Neuronal stem cell (in vitro differentiated cells): ENCODE results near the gene KIF7.
"Not testable (repeated sequence)": the region's sequence is repeated elsewhere in the genome, so short reads cannot be mapped to it uniquely, and the experiment has no call there.

Experiments used
- DNase-seq: peaks from one replicate; pipeline ENCODE4 v3.0.0-alpha.2; 2013; ENCODE audit warnings: low spot score
- H2AFZ ChIP-seq: one replicate; pipeline ENCODE4 v1.6.1; 2013; ENCODE audit warnings: mild to moderate bottlenecking, low read length, inconsistent platforms
- H2AK5ac ChIP-seq: 2 replicates; pipeline ENCODE4 v1.6.1; 2013; ENCODE audit warnings: low read depth, mild to moderate bottlenecking, inconsistent platforms, low read length, moderate library complexity, mixed read lengths
- H2BK120ac ChIP-seq: 2 replicates; pipeline ENCODE4 v1.6.1; 2013; ENCODE audit warnings: low read depth, mild to moderate bottlenecking, inconsistent platforms, low read length, moderate library complexity, mixed read lengths
- H2BK12ac ChIP-seq: one replicate; pipeline ENCODE4 v1.6.1; 2013; ENCODE audit warnings: low read length, inconsistent platforms
- H2BK15ac ChIP-seq: 2 replicates; pipeline ENCODE4 v1.6.1; 2013; ENCODE audit warnings: mild to moderate bottlenecking, low read length, inconsistent platforms, mixed read lengths
- H2BK5ac ChIP-seq: one replicate; pipeline ENCODE4 v1.6.1; 2013; ENCODE audit warnings: inconsistent platforms, mild to moderate bottlenecking, low read length, moderate library complexity
- H3K14ac ChIP-seq: one replicate; pipeline ENCODE4 v1.6.1; 2013; ENCODE audit warnings: low read length, inconsistent platforms
- H3K18ac ChIP-seq: 2 replicates; pipeline ENCODE4 v1.6.1; 2013; ENCODE audit warnings: low read length, inconsistent platforms
- H3K23ac ChIP-seq: 2 replicates; pipeline ENCODE4 v1.6.1; 2013; ENCODE audit warnings: low read depth, mild to moderate bottlenecking, mixed read lengths, low read length, inconsistent platforms; ENCODE audit not compliant: poor library complexity
- H3K27ac ChIP-seq: replicated peaks from 3 replicates; pipeline ENCODE4 v1.5.1; 2013; ENCODE audit warnings: low read length, inconsistent platforms
- H3K27me3 ChIP-seq, 3 experiments: 2 replicates each; pipeline ENCODE4 v1.6.1; 2013; ENCODE audit warnings: low read length in 3 of 3, mild to moderate bottlenecking in 2 of 3, inconsistent platforms in 1 of 3, low read depth in 1 of 3, mixed read lengths in 1 of 3, moderate library complexity in 1 of 3; ENCODE audit not compliant: control insufficient read depth in 3 of 3, insufficient read depth in 3 of 3
- H3K36me3 ChIP-seq, 2 donors: replicated peaks in 1 of 2; 2 replicates each; pipeline ENCODE4 v1.6.1; 2013; ENCODE audit warnings: low read length in 2 of 2; ENCODE audit not compliant: control insufficient read depth in 2 of 2, insufficient read depth in 2 of 2
- H3K4ac ChIP-seq: 2 replicates; pipeline ENCODE4 v1.6.1; 2013; ENCODE audit warnings: inconsistent platforms, mild to moderate bottlenecking, low read length, moderate library complexity
- H3K4me1 ChIP-seq, 2 donors: 1 replicate in 1 of 2; 2 replicates in 1 of 2; pipeline ENCODE4 v1.6.1; 2013; ENCODE audit warnings: low read length in 2 of 2, low read depth in 1 of 2; ENCODE audit not compliant: control insufficient read depth in 2 of 2, insufficient read depth in 1 of 2
- H3K4me2 ChIP-seq: one replicate; pipeline ENCODE4 v1.6.1; 2013; ENCODE audit warnings: mild to moderate bottlenecking, low read length, inconsistent platforms; ENCODE audit not compliant: insufficient read depth, poor library complexity, severe bottlenecking
- H3K4me3 ChIP-seq, 2 donors: 2 replicates each; pipeline ENCODE4 v1.5.1; 2013; ENCODE audit warnings: low read length in 2 of 2, mild to moderate bottlenecking in 2 of 2, inconsistent platforms in 1 of 2, moderate library complexity in 1 of 2
- H3K79me1 ChIP-seq: one replicate; pipeline ENCODE4 v1.6.1; 2013; ENCODE audit warnings: low read depth, mild to moderate bottlenecking, inconsistent platforms, low read length, moderate library complexity
- H3K9ac ChIP-seq: one replicate; pipeline ENCODE4 v1.6.1; 2013; ENCODE audit warnings: mild to moderate bottlenecking, low read depth, low read length, inconsistent platforms; ENCODE audit not compliant: poor library complexity
- H3K9me3 ChIP-seq, 2 donors: replicated peaks in 1 of 2; 2 replicates each; pipeline versions ENCODE3 to v1.6.1; 2013; ENCODE audit warnings: low read length in 2 of 2, mild to moderate bottlenecking in 2 of 2, inconsistent platforms in 1 of 2, low read depth in 1 of 2, mixed read lengths in 1 of 2, moderate library complexity in 1 of 2; ENCODE audit not compliant: control insufficient read depth in 2 of 2, insufficient read depth in 1 of 2
- H4K8ac ChIP-seq: one replicate; pipeline ENCODE4 v1.6.1; 2013; ENCODE audit warnings: low read depth, mild to moderate bottlenecking, inconsistent platforms, low read length, moderate library complexity
- H4K91ac ChIP-seq: one replicate; pipeline ENCODE4 v1.6.1; 2013; ENCODE audit warnings: low read length, low read depth, mild to moderate bottlenecking, inconsistent platforms; ENCODE audit not compliant: poor library complexity
- WGBS, 2 donors: extraction: QIAGEN DNeasy Blood & Tissue Kit; methylation state at CpG; one replicate each; pipeline ENCODE4 v1.1.7; 2013; ENCODE audit warnings: missing lambda C conversion rate in 2 of 2, mixed read lengths in 1 of 2; ENCODE audit not compliant: insufficient read length in 2 of 2, insufficient replicate concordance in 1 of 2; ENCODE audit errors: extremely low coverage in 2 of 2; 5-methylcytosine and 5-hydroxymethylcytosine counted together

KIF7 gene

GRCh38 chr15:89586651-89587050 lies 68.6 kb downstream of the KIF7 start:
- Histone ChIP-seq H2BK120ac (no peak overlapping the region), H3K9me3 (no peaks in the 10 kb centered on the region), H2BK12ac (no peak overlapping the region), H3K4me2 (no peak overlapping the region), H2BK5ac (no peak overlapping the region), H2AK5ac (no peak overlapping the region), H4K8ac (no peak overlapping the region), H3K4me1 (no peaks in the 10 kb centered on the region), H3K14ac (no peak overlapping the region), H2AFZ (no peak overlapping the region), H3K4me3 (no peak overlapping the region), H4K91ac (no peak overlapping the region), H3K27ac (no peak overlapping the region), H3K9ac (no peak overlapping the region), H2BK15ac (no peak overlapping the region), H3K23ac (no peak overlapping the region), H3K18ac (no peak overlapping the region), H3K4ac (no peak overlapping the region), H3K36me3 (peaks cover 48 to 98% of the 10 kb centered on the region in 2 donors), H3K79me1 (peaks cover 2% of the 10 kb centered on the region), H3K27me3 (no peaks in the 10 kb centered on the region)
- WGBS, 2 donors = no CpG with 5 or more reads among the region's 2 CpGs
- no peak for DNase-seq

- not testable (repeated sequence) for H3K18ac ChIP-seq, H3K23ac ChIP-seq, H3K9ac ChIP-seq, H2BK15ac ChIP-seq, H2AFZ ChIP-seq, DNase-seq, H4K91ac ChIP-seq, H2BK5ac ChIP-seq, H3K4ac ChIP-seq, H3K9me3 ChIP-seq, H4K8ac ChIP-seq, H3K4me2 ChIP-seq, H3K79me1 ChIP-seq, H3K4me3 ChIP-seq, H3K27ac ChIP-seq, H2BK120ac ChIP-seq, H2BK12ac ChIP-seq, H3K27me3 ChIP-seq, H2AK5ac ChIP-seq, H3K14ac ChIP-seq
- WGBS, 2 donors = no CpG with 5 or more reads among the region's 2 CpGs
- peaks cover 9 to 18% of the 10 kb centered on the region in 2 donors for H3K4me1 ChIP-seq
- H3K36me3 ChIP-seq = peaks cover 24 to 93% of the 10 kb centered on the region in 2 donors
Observed at GRCh38 chr15:89580747-89581146, 74.5 kb downstream of the KIF7 start.

DNA sequence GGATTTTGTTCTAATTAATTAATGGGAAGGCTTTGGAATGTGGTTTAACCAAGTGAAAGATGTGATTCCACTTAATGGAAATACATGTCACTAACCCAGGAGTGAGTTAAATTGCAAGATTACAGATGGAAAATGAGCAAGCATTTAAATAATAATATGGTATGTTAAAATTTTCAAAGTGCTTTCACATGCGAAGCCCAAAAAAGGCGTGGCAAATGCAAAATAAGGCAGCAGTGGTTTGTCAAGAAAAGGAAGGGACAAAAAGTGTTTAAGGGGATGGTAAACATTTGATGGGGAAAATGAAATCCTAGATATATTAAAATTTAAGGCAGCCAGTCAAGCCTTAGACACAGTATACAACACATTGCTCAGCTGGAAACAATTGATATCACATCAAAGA lies 77.1 kb downstream of the KIF7 start:
- WGBS, 2 donors = no CpG with 5 or more reads among the region's 2 CpGs
- H3K4me3 ChIP-seq = peak overlapping the region in 1 of 2 donors; percentile 42

More for the DNA sequence above, 77.1 kb downstream of the KIF7 start:
- Histone ChIP-seq H3K4me2 (no peak overlapping the region), H4K91ac (no peak overlapping the region), H2BK120ac (no peak overlapping the region), H3K36me3 (peaks cover 12 to 67% of the 10 kb centered on the region in 2 donors), H3K14ac (no peak overlapping the region), H3K23ac (no peak overlapping the region), H2AK5ac (no peak overlapping the region), H3K9me3 (no peaks in the 10 kb centered on the region), H3K79me1 (peaks cover 12% of the 10 kb centered on the region), H3K9ac (no peak overlapping the region), H2BK15ac (no peak overlapping the region), H3K27ac (no peak overlapping the region), H2AFZ (peak overlapping the region; percentile 28), H3K4me1 (peaks cover 9 to 18% of the 10 kb centered on the region in 2 donors), H2BK12ac (no peak overlapping the region), H3K4ac (no peak overlapping the region), H2BK5ac (no peak overlapping the region), H3K27me3 (no peaks in the 10 kb centered on the region), H4K8ac (no peak overlapping the region), H3K18ac (no peak overlapping the region)
- DNase-seq = no peak
